Thyroid gland (tissue), 4 donors: ENCODE data around the gene STARD10. TPM values are rescaled to one million over a fixed set of nuclear protein-coding genes. Genes with fewer than 3 reads are reported as not detected.

ENCODE experiments used
- DNase-seq, 2 donors: peaks; one replicate each; pipeline ENCODE4 v3.0.0-alpha.2; 2019
- H3K27ac ChIP-seq, 3 donors: fragments of 200-600 bp; sonication (generic); 1 replicate in 2 of 3; 2 replicates in 1 of 3; pipeline ENCODE4 v1.5.1; 2016 to 2019; ENCODE audit warnings: mild to moderate bottlenecking in 1 of 3, moderate library complexity in 1 of 3
- H3K27me3 ChIP-seq: fragments of 200-600 bp; sonication (generic); one replicate; pipeline ENCODE4 v1.5.1; 2019
- H3K36me3 ChIP-seq, 2 donors: fragments of 200-600 bp; sonication (generic); one replicate each; pipeline ENCODE4 v1.5.1; 2016 to 2019
- H3K4me1 ChIP-seq, 2 donors: fragments of 200-600 bp; sonication (generic); one replicate each; pipeline ENCODE4 v1.5.1; 2017 to 2019
- H3K4me3 ChIP-seq, 3 donors: fragments of 200-600 bp; sonication (generic); replicated peaks in 1 of 3; 1 replicate in 2 of 3; 2 replicates in 1 of 3; pipeline ENCODE4 v1.5.1; 2016; ENCODE audit warnings: mild to moderate bottlenecking in 1 of 3
- H3K9me3 ChIP-seq: fragments of 200-600 bp; sonication (generic); one replicate; pipeline ENCODE4 v1.5.1; 2017
- POLR2A ChIP-seq, 2 donors: fragments of 450-650 bp; IDR thresholded peaks; one replicate each; pipeline ENCODE4 v1.6.1; 2017; ENCODE audit warnings: antibody characterized with exemption in 2 of 2, mild to moderate bottlenecking in 2 of 2, moderate library complexity in 1 of 2
- WGBS, 2 donors: methylation state at CpG; one replicate each; pipeline ENCODE4 v1.1.5; 2017; 5-methylcytosine and 5-hydroxymethylcytosine counted together
- intact Hi-C: fragments of 100-400 bp; cut with DNase I; formaldehyde crosslinking; loops from one replicate; pipeline ENCODE4 v1.15.1; 2023
- total RNA-seq, 4 donors: library from RNA; depleted of rRNA; stranded (reverse); fragments of >200 nt; gene quantifications; one replicate each; pipeline ENCODE4 v1.2.3, GENCODE V29; 2016
- TF ChIP-seq, protein P1 (sequence below), 6 experiments: fragments of 200-600 bp in 3 of 6; fragments of 450-650 bp in 3 of 6; sonication (generic) in 3 of 6; IDR thresholded peaks; one replicate each; pipeline ENCODE4 v1.5.1; 2016 to 2019; ENCODE audit warnings: antibody characterized with exemption in 6 of 6, mild to moderate bottlenecking in 2 of 6, inconsistent platforms in 1 of 6, moderate library complexity in 1 of 6

The STARD10 gene
- total RNA-seq, 4 donors from 2014 or later: 67.7 to 113 (median 82.0) TPM

DNA sequence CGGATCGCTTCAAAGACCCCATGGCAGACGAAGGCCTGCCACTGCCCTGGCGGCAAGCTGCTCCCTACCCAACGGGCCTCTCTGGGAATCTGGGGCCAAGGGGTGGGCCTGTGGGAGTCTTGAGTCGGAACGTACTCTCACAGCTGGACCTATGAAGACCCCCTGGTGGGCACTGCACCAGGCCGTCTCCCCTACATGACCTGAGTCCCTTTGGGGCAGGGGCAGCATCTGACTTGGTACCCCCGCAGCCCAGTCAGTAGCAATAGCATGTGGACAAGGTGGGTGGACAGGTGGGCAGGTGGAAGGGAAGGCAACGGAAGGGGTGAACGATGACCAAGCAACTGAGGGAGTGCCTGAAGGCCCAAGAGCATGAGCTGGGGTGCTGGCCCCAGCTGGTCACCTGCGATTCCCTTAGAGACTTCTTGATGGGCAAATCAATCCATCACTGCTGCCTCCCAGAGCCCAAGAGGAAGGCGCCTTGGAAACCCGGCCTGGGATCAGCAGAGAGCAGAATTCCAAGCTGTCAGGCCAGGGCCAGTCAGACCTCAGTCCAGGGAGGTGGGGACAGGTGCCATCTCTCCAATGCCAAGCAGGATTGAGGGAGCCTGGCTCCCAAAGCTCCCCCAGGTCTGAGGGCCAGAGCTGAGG is 76.9 kb downstream of the STARD10 start:
- Histone ChIP-seq H3K27ac (no peak overlapping the region), H3K9me3 (no peaks in the 10 kb centered on the region), H3K36me3 (peaks cover 0 to 10% of the 10 kb centered on the region in 2 donors), H3K27me3 (no peaks in the 10 kb centered on the region), H3K4me1 (peaks cover 16 to 33% of the 10 kb centered on the region in 2 donors), H3K4me3 (no peak overlapping the region)
- intact Hi-C loops: no loop called here
- no peak for DNase-seq
- TF ChIP-seq, protein P1, sequence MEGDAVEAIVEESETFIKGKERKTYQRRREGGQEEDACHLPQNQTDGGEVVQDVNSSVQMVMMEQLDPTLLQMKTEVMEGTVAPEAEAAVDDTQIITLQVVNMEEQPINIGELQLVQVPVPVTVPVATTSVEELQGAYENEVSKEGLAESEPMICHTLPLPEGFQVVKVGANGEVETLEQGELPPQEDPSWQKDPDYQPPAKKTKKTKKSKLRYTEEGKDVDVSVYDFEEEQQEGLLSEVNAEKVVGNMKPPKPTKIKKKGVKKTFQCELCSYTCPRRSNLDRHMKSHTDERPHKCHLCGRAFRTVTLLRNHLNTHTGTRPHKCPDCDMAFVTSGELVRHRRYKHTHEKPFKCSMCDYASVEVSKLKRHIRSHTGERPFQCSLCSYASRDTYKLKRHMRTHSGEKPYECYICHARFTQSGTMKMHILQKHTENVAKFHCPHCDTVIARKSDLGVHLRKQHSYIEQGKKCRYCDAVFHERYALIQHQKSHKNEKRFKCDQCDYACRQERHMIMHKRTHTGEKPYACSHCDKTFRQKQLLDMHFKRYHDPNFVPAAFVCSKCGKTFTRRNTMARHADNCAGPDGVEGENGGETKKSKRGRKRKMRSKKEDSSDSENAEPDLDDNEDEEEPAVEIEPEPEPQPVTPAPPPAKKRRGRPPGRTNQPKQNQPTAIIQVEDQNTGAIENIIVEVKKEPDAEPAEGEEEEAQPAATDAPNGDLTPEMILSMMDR (IDR thresholded peaks at IDR 0.05): no peak
- TF ChIP-seq POLR2A (IDR thresholded peaks at IDR 0.05): no peak
- 85 to 93% methylated on average over 8 to 11 of the region's 14 CpGs for WGBS, 2 donors

- H3K9me3 ChIP-seq: no peaks in the 10 kb centered on the region
- no peaks in the 10 kb centered on the region for H3K27me3 ChIP-seq
- 80 to 85% methylated on average over 7 of the region's 7 CpGs for WGBS, 2 donors
- DNase-seq: no peak
- H3K4me3 ChIP-seq: no peak overlapping the region
- H3K27ac ChIP-seq: no peak overlapping the region
- intact Hi-C loops: no loop called here
- peaks cover 14 to 28% of the 10 kb centered on the region in 2 donors for H3K4me1 ChIP-seq
- TF ChIP-seq, protein P1 (IDR thresholded peaks at IDR 0.05): no peak
- TF ChIP-seq POLR2A (IDR thresholded peaks at IDR 0.05): no peak
- peaks cover 0 to 11% of the 10 kb centered on the region in 2 donors for H3K36me3 ChIP-seq
These were observed 77.6 kb downstream of the STARD10 start for GRCh38 chr11:72716290-72716689.

DNA sequence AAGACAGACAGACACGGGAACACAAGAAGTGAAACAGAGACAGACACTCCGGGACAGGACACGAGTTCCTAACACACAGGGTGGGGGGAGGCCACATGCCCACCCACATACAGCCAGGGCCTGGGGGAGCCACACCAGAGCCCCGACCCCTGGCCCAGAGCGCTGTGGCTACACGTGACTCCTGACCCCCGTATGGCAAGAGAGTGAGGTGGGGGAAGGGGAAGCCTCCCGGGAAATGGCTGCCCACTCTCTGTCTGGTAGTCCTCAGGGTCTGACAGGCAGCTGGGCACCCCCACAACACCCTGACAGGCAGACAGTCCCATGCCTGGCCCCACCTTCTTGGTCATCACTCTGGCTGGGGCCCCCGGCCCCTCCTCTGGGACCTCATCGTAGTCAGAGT is 81.0 kb downstream of the STARD10 start:
- peaks cover 27 to 42% of the 10 kb centered on the region in 2 donors for H3K36me3 ChIP-seq
- intact Hi-C loops: no loop called here
- H3K27me3 ChIP-seq: no peaks in the 10 kb centered on the region
- no peaks in the 10 kb centered on the region for H3K9me3 ChIP-seq
- H3K4me1 ChIP-seq: peaks cover 0 to 5% of the 10 kb centered on the region in 2 donors
- TF ChIP-seq, protein P1 (IDR thresholded peaks at IDR 0.05): no peak
- no peak for TF ChIP-seq POLR2A (IDR thresholded peaks at IDR 0.05)
- no peak for DNase-seq
- H3K4me3 ChIP-seq: no peak overlapping the region
- no peak overlapping the region for H3K27ac ChIP-seq
- WGBS, 2 donors: 66 to 84% methylated on average over 7 to 10 of the region's 10 CpGs

DNA sequence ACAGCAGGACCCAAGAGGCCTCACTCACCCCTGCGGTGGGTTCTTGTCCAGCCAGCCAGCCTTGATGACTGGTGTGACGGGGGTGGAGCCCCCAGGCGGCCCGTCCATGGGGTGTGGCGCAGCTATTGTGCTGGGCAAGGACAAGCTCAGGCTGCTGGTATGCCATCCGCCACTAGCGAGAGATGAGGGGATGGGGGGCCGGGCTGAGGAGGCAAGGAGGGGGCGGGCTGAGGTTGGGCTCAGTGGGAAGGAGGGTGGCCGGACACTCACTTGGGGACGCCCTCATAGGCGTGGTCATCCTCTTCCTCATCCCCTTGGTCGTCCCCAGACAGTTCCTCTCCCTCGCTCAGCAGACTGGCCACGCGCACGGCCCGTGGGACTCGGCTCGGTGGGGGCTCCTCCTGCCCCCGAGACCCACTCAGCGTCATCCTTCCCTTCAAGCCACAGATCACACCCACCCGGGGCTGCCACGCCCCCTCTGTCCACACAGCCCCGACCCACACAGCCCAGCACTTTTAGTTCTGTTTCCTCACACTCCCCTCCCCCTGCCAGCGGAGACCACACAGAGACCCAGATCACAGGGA is 81.6 kb downstream of the STARD10 start:
- no peak overlapping the region for H3K27ac ChIP-seq
- peaks cover 32 to 45% of the 10 kb centered on the region in 2 donors for H3K36me3 ChIP-seq
- 64 to 78% methylated on average over 23 to 24 of the region's 26 CpGs for WGBS, 2 donors
- H3K4me3 ChIP-seq: no peak overlapping the region
- peak in 1 of 2 donors; percentile 17 for DNase-seq
- no peaks in the 10 kb centered on the region for H3K27me3 ChIP-seq
- H3K4me1 ChIP-seq: peaks cover 0 to 5% of the 10 kb centered on the region in 2 donors
- TF ChIP-seq, protein P1 (IDR thresholded peaks at IDR 0.05): no peak
- TF ChIP-seq POLR2A (IDR thresholded peaks at IDR 0.05): no peak
- intact Hi-C loops: no loop called here
- no peaks in the 10 kb centered on the region for H3K9me3 ChIP-seq

GRCh38 chr11:72711141-72711540 is 82.7 kb downstream of the STARD10 start:
- no peaks in the 10 kb centered on the region for H3K27me3 ChIP-seq
- no peak overlapping the region for H3K4me3 ChIP-seq
- H3K36me3 ChIP-seq: peaks cover 43 to 45% of the 10 kb centered on the region in 2 donors
- 94 to 95% methylated on average over 6 to 9 of the region's 9 CpGs for WGBS, 2 donors
- peaks cover 3 to 14% of the 10 kb centered on the region in 2 donors for H3K4me1 ChIP-seq
- no peak overlapping the region for H3K27ac ChIP-seq
- intact Hi-C loops: no loop called here
- H3K9me3 ChIP-seq: no peaks in the 10 kb centered on the region
- no peak for TF ChIP-seq POLR2A (IDR thresholded peaks at IDR 0.05)
- TF ChIP-seq, protein P1 (IDR thresholded peaks at IDR 0.05): no peak
- no peak for DNase-seq
